NK-92 (cell line): ENCODE measurements around the gene LEPR.
"Not testable (repeated sequence)": the region's sequence is repeated elsewhere in the genome, so short reads cannot be mapped to it uniquely, and the experiment has no call there.

Experiments
- DNase-seq: peaks from one replicate; lab custom pipeline; 2025; ENCODE audit not compliant: unreplicated experiment; lab: John Stamatoyannopoulos, UW

LEPR gene

GRCh38 chr1:65435987-65436386 lies 15.5 kb downstream of the LEPR start:
- no peak for DNase-seq

GRCh38 chr1:65437616-65438015 lies 17.1 kb downstream of the LEPR start:
- DNase-seq, result no peak

- no peak for DNase-seq
Observed at GRCh38 chr1:65440322-65440900, 19.9 kb downstream of the LEPR start.

- DNase-seq, result no peak
Observed at GRCh38 chr1:65440915-65441314, 20.4 kb downstream of the LEPR start.

- no peak for DNase-seq
Observed at GRCh38 chr1:65441464-65441863, 21.0 kb downstream of the LEPR start.

GRCh38 chr1:65442442-65442841 lies 22.0 kb downstream of the LEPR start:
- no peak for DNase-seq

GRCh38 chr1:65443647-65444046 lies 23.2 kb downstream of the LEPR start:
- DNase-seq, result no peak

- DNase-seq, result no peak
Observed at GRCh38 chr1:65444128-65444640, 23.7 kb downstream of the LEPR start.

- no peak for DNase-seq
Observed at GRCh38 chr1:65445837-65446236, 25.4 kb downstream of the LEPR start.

GRCh38 chr1:65449214-65449823 lies 28.9 kb downstream of the LEPR start:
- DNase-seq, result no peak

- not testable (repeated sequence) for DNase-seq
Observed at GRCh38 chr1:65455678-65456077, 35.2 kb downstream of the LEPR start.

GRCh38 chr1:65456481-65456880 lies 36.0 kb downstream of the LEPR start:
- no peak for DNase-seq

GRCh38 chr1:65457868-65458267 lies 37.4 kb downstream of the LEPR start:
- DNase-seq, result no peak

- no peak for DNase-seq
Observed at GRCh38 chr1:65458730-65459396, 38.4 kb downstream of the LEPR start.

- DNase-seq, result no peak
Observed at GRCh38 chr1:65459397-65459768, 38.9 kb downstream of the LEPR start.

- DNase-seq, result not testable (repeated sequence)
Observed at GRCh38 chr1:65465837-65466236, 45.4 kb downstream of the LEPR start.

- no peak for DNase-seq
Observed at GRCh38 chr1:65467536-65467935, 47.1 kb downstream of the LEPR start.

- no peak for DNase-seq
Observed at GRCh38 chr1:65469126-65469888, 48.8 kb downstream of the LEPR start.

GRCh38 chr1:65469889-65470340 lies 49.4 kb downstream of the LEPR start:
- DNase-seq, result no peak
